GM18498 (cell line): Measurements from ENCODE around the gene SARDH.

Experiments used
- ATAC-seq: cut with Tn5 transposase; IDR thresholded peaks from one replicate; pipeline ENCODE4 v1.9.1; 2021; ENCODE audit warnings: mild to moderate bottlenecking, moderate library complexity; ENCODE audit not compliant: unreplicated experiment

The SARDH gene

DNA sequence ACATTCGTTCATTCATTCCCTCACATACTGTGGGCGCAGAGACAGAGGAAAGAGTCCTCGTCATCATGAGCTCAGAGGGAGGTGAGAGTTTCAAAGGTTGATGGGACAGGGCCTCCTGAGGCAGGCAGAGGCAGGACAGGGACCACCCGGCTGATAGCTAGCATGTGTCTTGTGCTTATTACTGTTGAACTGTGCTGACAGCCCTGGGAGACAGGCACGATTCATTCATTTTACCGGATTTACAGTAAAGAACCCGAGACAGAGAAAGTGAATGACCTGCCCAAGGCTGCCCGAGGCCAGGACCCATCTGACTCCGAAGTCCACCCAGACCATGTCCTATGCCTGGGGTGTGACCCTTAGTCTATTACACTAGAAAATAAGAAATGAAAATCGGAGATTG lies 124.1 kb downstream of the SARDH start:
- no peak for ATAC-seq
